Natural killer cell treated with Interleukin-12 subunit alpha and Interleukin-12 subunit beta and Interleukin-15 and Interleukin-18, amount 100 ng/mL, for 72 hours (primary cell): ENCODE measurements around the gene KCNAB1. TPM values are rescaled to one million over a fixed set of nuclear protein-coding genes. Genes with fewer than 3 reads are reported as not detected.
"Not testable (repeated sequence)": the region's sequence is repeated elsewhere in the genome, so short reads cannot be mapped to it uniquely, and the experiment has no call there.

Experiments used
- ATAC-seq, 2 donors: fragments of 150-1000 bp; cut with Tn5 transposase in 1 of 2; sonication (Bioruptor Pico), chemical (Tn5 transposase) in 1 of 2; 2 replicates each; pipeline ENCODE4 v1.10.0; 2021
- DNase-seq: peaks from one replicate; pipeline ENCODE4 v3.0.0; 2022; ENCODE audit warnings: low spot score
- H3K27ac Mint-ChIP-seq, 2 donors: 1 replicate in 1 of 2; 2 replicates in 1 of 2; pipeline ENCODE4 v1.8.0; 2022; ENCODE audit warnings: mixed read lengths in 2 of 2, mild to moderate bottlenecking in 1 of 2, moderate library complexity in 1 of 2
- H3K27me3 Mint-ChIP-seq, 2 donors: 1 replicate in 1 of 2; 2 replicates in 1 of 2; pipeline ENCODE4 v1.8.0; 2022; ENCODE audit warnings: mixed read lengths in 2 of 2
- H3K36me3 Mint-ChIP-seq: one replicate; pipeline ENCODE4 v1.8.0; 2022; ENCODE audit warnings: mixed read lengths
- H3K4me1 Mint-ChIP-seq, 2 donors: 1 replicate in 1 of 2; 2 replicates in 1 of 2; pipeline ENCODE4 v1.8.0; 2022; ENCODE audit warnings: low read depth in 2 of 2, mixed read lengths in 2 of 2, mild to moderate bottlenecking in 1 of 2
- H3K4me3 Mint-ChIP-seq: one replicate; pipeline ENCODE4 v1.8.0; 2022; ENCODE audit warnings: mixed read lengths
- H3K9me3 Mint-ChIP-seq: 2 replicates; pipeline ENCODE4 v1.8.0; 2022; ENCODE audit warnings: mixed read lengths
- total RNA-seq, 2 donors: library from RNA; stranded (reverse); gene quantifications; one replicate each; pipeline ENCODE4 v1.2.3, GENCODE V29; 2022

KCNAB1 gene
- total RNA-seq, 2 donors from 2014 or later, result not detected

- ATAC-seq (no peak), DNase-seq (no peak)
- H3K4me3 Mint-ChIP-seq, result no peak overlapping the region
- no peaks in the 10 kb centered on the region for H3K9me3 Mint-ChIP-seq
- H3K27me3 Mint-ChIP-seq, result peaks cover 14 to 32% of the 10 kb centered on the region in 2 donors
- no peaks in the 10 kb centered on the region for H3K36me3 Mint-ChIP-seq
- H3K4me1 Mint-ChIP-seq, result no peaks in the 10 kb centered on the region
- no peak overlapping the region for H3K27ac Mint-ChIP-seq
These were observed 11.8 kb upstream of the KCNAB1 start for GRCh38 chr3:156108616-156109015.

- no peaks in the 10 kb centered on the region for H3K4me1 Mint-ChIP-seq
- H3K36me3 Mint-ChIP-seq, result no peaks in the 10 kb centered on the region
- no peak for DNase-seq
- H3K27ac Mint-ChIP-seq, result no peak overlapping the region
- no peak for ATAC-seq
- peaks cover 20 to 46% of the 10 kb centered on the region in 2 donors for H3K27me3 Mint-ChIP-seq
- H3K9me3 Mint-ChIP-seq, result no peaks in the 10 kb centered on the region
- no peak overlapping the region for H3K4me3 Mint-ChIP-seq
These were observed 10.4 kb upstream of the KCNAB1 start for GRCh38 chr3:156109989-156110388.

DNA sequence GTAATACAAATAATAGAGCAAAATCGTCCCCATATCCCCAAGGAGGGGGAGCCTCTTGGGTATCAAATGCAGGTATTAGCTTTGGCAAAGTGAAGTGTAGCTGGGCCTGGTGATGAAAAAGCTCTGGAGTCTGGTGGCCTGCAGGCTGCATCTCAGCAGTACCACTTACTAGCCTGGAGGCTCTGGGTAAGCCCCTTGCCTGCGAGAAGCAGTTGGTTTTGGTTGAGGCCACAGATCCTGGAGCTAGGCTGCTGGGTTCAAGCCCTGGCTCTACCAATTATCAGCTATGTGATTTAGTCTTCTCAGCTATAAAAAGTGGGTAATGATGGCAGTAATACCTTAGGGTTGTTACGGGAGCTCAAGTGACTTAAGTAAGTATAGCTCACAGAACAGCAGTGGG is 6.1 kb downstream of the KCNAB1 start:
- DNase-seq, result no peak
- Mint-ChIP-seq H3K9me3 (no peaks in the 10 kb centered on the region), H3K36me3 (no peaks in the 10 kb centered on the region), H3K4me3 (no peak overlapping the region), H3K27ac (no peak overlapping the region), H3K27me3 (peaks cover 13 to 20% of the 10 kb centered on the region in 2 donors), H3K4me1 (no peaks in the 10 kb centered on the region)
- peak in 1 of 2 donors; percentile 52 for ATAC-seq

GRCh38 chr3:156131241-156131640 is 10.9 kb downstream of the KCNAB1 start:
- Mint-ChIP-seq H3K36me3 (no peaks in the 10 kb centered on the region), H3K4me1 (no peaks in the 10 kb centered on the region), H3K4me3 (no peak overlapping the region), H3K27ac (no peak overlapping the region), H3K9me3 (no peaks in the 10 kb centered on the region), H3K27me3 (peaks cover 19 to 25% of the 10 kb centered on the region in 2 donors)
- no peak for ATAC-seq
- DNase-seq, result no peak

DNA sequence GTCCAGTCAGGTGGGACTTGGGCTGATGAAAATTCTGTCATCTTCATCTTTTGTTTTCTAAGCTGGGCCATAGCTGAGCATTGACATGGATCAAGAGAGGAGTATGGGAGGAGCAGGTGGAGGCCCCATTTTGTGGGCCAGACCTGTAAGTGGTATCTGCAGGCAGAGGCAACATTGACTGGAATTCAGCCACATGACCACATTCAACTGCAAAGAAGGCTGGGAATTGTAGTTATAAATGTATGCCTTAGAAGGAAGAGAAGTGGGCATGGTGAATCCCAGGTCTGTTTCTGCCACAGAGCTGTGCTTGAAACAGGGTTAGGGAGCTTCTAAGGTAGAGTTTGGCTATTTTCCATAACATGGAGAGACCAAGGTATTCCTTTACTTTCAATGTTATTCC is 11.4 kb downstream of the KCNAB1 start:
- Mint-ChIP-seq H3K27ac (no peak overlapping the region), H3K27me3 (peaks cover 21 to 28% of the 10 kb centered on the region in 2 donors), H3K4me1 (no peaks in the 10 kb centered on the region), H3K36me3 (no peaks in the 10 kb centered on the region), H3K9me3 (no peaks in the 10 kb centered on the region), H3K4me3 (no peak overlapping the region)
- DNase-seq (no peak), ATAC-seq (no peak)

DNA sequence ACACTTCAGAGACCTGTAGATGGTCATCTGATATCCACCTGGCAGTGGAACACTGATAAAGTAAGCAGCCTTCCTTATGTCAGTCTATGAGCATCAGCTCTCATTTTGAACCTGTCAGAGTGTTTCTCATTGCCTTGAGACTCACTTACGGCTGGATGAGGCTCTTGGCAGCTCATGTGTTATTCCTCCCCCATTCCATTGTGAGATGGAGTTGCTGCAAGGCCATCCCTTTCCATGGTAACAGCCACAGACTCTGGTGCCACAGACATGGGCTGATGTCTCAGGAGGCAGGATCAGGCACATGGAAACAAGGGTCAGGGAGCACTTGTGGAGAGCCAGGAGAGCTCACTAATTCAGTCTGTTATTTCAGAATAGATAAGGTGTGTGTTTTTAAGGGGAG is 11.9 kb downstream of the KCNAB1 start:
- no peak overlapping the region for H3K4me3 Mint-ChIP-seq
- no peaks in the 10 kb centered on the region for H3K36me3 Mint-ChIP-seq
- no peak overlapping the region for H3K27ac Mint-ChIP-seq
- H3K4me1 Mint-ChIP-seq, result no peaks in the 10 kb centered on the region
- H3K9me3 Mint-ChIP-seq, result no peaks in the 10 kb centered on the region
- DNase-seq (no peak), ATAC-seq (no peak)
- H3K27me3 Mint-ChIP-seq, result peaks cover 23 to 33% of the 10 kb centered on the region in 2 donors

DNA sequence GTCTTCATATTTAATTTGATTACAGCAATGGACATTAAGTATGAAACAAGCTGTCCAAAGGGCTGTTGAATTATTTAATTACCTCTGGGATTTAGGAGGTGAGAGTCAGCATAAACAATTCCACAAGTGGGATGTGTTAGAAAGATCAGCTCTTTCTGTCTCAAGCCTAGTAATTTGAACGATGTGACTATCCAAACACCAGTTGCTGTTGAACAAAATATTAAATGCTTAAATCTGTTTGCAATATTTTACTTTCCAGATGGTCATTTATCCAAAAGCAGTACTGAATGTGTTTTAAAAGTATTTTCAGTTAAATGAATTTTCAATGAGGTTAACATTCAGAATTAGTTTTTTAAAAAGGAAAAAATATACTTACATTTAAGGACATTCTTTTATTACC is 12.7 kb downstream of the KCNAB1 start:
- Mint-ChIP-seq H3K36me3 (no peaks in the 10 kb centered on the region), H3K4me1 (no peaks in the 10 kb centered on the region), H3K9me3 (no peaks in the 10 kb centered on the region), H3K27ac (no peak overlapping the region), H3K27me3 (peaks cover 27 to 39% of the 10 kb centered on the region in 2 donors), H3K4me3 (no peak overlapping the region)
- DNase-seq, result no peak
- ATAC-seq, result no peak

- Mint-ChIP-seq H3K4me1 (no peaks in the 10 kb centered on the region), H3K27me3 (peaks cover 28 to 45% of the 10 kb centered on the region in 2 donors), H3K36me3 (no peaks in the 10 kb centered on the region), H3K27ac (no peak overlapping the region), H3K4me3 (no peak overlapping the region), H3K9me3 (no peaks in the 10 kb centered on the region)
- DNase-seq (no peak), ATAC-seq (peak in 1 of 2 donors; percentile 62)
These were observed 15.7 kb downstream of the KCNAB1 start for GRCh38 chr3:156135921-156136638.

- peaks cover 28 to 39% of the 10 kb centered on the region in 2 donors for H3K27me3 Mint-ChIP-seq
- H3K27ac Mint-ChIP-seq, H3K4me3 Mint-ChIP-seq, H3K9me3 Mint-ChIP-seq, DNase-seq, H3K36me3 Mint-ChIP-seq, ATAC-seq, H3K4me1 Mint-ChIP-seq: not testable (repeated sequence)
These were observed 17.0 kb downstream of the KCNAB1 start for GRCh38 chr3:156137397-156137796.

DNA sequence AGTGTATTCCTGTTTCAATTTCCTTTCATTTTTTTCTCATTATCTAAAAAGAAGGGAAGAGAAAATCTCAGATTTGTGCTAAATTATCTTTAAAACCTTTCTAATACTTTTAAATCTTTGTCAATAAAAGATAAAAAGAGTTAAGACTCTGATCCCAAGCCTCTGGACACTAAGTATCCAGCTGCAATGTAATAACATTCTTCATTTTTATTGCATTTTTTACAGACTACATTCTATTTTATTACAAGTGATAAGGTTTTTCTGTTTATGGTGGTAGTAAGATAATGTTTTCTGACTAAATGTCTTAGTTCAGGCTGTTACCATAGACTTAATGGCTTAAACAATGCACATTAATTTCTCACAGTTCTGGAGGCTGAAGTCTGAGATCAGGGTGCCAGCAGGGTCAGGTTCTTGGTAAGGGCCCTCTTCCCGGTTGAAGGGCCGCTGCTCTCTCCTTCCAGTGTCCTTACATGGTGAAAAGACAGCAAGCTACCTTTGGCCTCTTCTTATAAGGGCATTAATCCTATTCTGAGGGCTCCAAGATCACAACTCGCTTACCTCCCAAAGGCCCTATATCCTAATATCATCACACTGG is 19.7 kb downstream of the KCNAB1 start:
- peaks cover 26 to 51% of the 10 kb centered on the region in 2 donors for H3K27me3 Mint-ChIP-seq
- DNase-seq (no peak), ATAC-seq (no peak)
- no peak overlapping the region for H3K4me3 Mint-ChIP-seq
- H3K27ac Mint-ChIP-seq, result no peak overlapping the region
- no peaks in the 10 kb centered on the region for H3K4me1 Mint-ChIP-seq
- no peaks in the 10 kb centered on the region for H3K36me3 Mint-ChIP-seq
- H3K9me3 Mint-ChIP-seq, result no peaks in the 10 kb centered on the region

DNA sequence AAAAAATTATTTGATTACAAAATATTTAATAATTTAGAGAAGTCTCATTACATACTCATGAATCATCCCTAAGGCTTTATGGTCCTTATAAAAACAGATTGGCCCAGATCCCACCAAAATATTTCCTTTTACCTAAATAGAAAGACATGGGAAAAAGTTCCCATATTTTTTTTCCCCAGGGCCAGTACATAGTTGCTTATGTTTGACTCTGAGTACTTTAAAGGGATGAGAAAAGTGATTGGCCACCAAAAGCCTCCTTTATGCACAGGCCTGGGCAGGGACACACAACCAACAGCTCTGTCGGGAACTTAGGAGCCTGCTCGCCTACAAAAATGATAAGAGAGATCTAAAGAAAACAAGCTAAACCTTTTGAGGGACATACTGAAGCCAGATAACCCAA is 22.3 kb downstream of the KCNAB1 start:
- Mint-ChIP-seq H3K4me1 (no peaks in the 10 kb centered on the region), H3K27me3 (peaks cover 24 to 46% of the 10 kb centered on the region in 2 donors), H3K9me3 (no peaks in the 10 kb centered on the region), H3K36me3 (no peaks in the 10 kb centered on the region), H3K4me3 (no peak overlapping the region), H3K27ac (no peak overlapping the region)
- DNase-seq (no peak), ATAC-seq (no peak)

DNA sequence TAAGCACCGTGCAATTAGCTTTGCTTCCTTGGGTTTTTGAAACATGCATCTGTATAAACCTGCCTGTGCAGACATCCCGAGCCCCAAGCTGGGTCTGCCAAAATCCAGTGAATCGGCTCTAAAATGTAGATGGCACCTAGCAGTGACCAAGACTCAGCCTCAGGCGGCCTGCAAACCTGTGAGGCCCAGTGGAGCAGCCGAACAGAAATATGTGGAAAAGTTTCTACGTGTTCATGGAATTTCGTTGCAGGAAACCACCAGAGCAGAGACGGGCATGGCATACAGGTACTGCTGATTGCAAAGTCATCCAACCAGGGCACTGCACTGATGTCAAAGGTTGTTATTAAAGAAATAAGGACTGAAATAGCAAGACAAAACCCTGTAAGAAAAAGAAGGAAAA is 22.8 kb downstream of the KCNAB1 start:
- ATAC-seq (no peak), DNase-seq (no peak)
- Mint-ChIP-seq H3K4me3 (no peak overlapping the region), H3K9me3 (no peaks in the 10 kb centered on the region), H3K36me3 (no peaks in the 10 kb centered on the region), H3K4me1 (no peaks in the 10 kb centered on the region), H3K27ac (no peak overlapping the region), H3K27me3 (peaks cover 22 to 42% of the 10 kb centered on the region in 2 donors)

GRCh38 chr3:156144060-156144459 is 23.7 kb downstream of the KCNAB1 start:
- no peak for ATAC-seq
- H3K9me3 Mint-ChIP-seq, result no peaks in the 10 kb centered on the region
- DNase-seq, result no peak
- no peaks in the 10 kb centered on the region for H3K4me1 Mint-ChIP-seq
- H3K27ac Mint-ChIP-seq, result no peak overlapping the region
- peaks cover 22 to 40% of the 10 kb centered on the region in 2 donors for H3K27me3 Mint-ChIP-seq
- H3K36me3 Mint-ChIP-seq, result no peaks in the 10 kb centered on the region
- no peak overlapping the region for H3K4me3 Mint-ChIP-seq

DNA sequence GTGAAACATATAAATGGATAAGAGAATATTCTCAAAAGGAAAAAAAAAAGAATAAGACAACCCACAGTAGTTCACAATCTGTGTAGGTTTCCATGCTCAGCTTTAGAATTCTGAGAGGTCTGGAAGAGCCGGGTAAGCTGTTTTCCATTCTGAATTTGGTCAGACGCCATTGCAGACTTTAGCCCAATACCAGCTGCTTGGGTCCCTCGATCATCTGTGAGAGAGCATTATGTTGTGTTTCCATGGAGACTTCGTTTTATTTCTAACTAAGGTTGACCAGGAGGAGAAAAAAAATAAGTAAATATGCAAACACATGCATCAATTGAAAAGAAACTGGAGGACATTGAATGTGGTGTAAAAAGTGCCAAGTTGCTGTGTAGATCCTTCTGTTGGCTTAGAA is 25.5 kb downstream of the KCNAB1 start:
- peaks cover 15 to 27% of the 10 kb centered on the region in 2 donors for H3K27me3 Mint-ChIP-seq
- H3K27ac Mint-ChIP-seq, result no peak overlapping the region
- H3K4me1 Mint-ChIP-seq, result no peaks in the 10 kb centered on the region
- no peak overlapping the region for H3K4me3 Mint-ChIP-seq
- no peaks in the 10 kb centered on the region for H3K9me3 Mint-ChIP-seq
- DNase-seq (no peak), ATAC-seq (no peak)
- no peaks in the 10 kb centered on the region for H3K36me3 Mint-ChIP-seq
